GM18867 (cell line): ENCODE measurements around the gene CEP112.

Experiments used
- ATAC-seq: cut with Tn5 transposase; IDR thresholded peaks from one replicate; pipeline ENCODE4 v1.9.1; 2021; ENCODE audit warnings: mild to moderate bottlenecking, moderate library complexity; ENCODE audit not compliant: unreplicated experiment

Gene CEP112

DNA sequence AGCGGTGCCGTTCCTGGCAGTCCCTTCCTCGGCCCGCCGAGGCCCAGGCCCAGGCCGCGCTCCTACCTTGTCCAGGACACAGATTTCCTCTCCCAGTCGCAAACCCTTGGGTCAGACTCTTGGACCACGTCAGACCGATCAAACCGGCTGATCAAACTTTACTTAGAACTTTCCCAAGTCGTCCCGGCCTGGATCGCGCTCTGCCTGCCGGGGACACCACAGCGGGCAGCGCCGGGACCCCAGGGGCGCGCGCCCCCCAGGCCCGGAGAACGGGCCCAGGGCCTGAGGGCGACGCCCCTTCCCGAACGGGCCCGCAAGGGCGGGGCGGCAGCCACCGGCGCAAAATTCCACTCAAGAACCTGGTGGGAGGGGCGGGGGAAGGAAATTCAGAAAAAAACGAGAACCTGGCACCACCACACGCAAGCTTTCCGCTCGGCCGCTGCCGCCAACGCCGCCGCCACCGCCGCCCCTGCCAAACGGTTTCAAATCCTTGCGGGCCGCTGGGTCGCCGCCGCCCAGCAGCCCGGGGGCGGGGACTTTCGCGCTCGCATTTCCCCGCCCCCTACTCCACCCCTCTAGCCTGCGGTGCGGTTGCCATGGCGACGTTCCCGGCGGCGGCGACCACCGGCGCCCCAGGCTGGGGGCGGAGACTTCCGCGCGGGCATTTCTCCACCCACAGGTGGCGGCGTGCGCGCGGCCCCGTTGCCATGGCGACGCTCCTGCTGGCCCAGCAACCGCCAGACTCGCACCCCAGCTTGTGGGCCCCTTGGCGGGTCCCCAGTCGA is at the start of gene CEP112:
Gene CEP112, minus strand, starts transcription at position 541 of the 785 bp plus-strand sequence.
- peak; percentile 66 for ATAC-seq

DNA sequence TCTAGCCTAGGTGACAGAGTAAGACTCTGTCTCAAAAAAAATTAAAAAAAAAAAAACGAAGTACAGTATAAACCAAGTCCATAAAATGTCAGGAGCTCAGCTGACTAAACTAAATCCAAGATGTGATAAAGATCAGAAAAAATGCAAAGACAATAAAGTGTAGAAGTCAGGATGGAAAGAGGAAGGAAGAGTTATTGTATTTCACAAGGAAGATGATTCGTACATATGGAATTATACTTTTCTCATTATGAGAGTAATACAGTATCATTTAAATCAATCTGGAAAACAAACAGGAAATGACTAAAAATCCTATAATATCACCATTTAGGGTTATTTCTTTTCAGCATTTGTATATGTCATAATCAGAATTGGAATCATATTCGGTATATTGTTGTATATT is 48.7 kb upstream of the CEP112 start:
- no peak for ATAC-seq

DNA sequence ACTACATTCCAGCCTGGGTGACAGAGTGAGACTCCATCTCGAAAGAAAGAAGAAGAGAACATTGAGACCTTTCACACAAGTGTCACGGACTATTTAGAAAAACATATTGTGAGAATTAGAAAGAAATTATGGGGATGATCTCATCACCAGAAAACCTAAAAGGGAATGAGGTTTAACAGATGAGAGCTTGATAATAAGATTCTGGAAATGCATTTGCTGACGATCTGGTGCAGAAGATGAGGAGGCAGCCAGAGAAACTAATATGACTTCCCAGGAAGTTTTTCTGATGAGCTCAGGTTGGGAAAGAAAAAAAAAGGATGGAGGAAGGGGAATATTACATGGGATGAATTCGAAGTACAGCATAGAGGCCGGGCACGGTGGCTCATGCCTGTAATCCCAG is 48.1 kb upstream of the CEP112 start:
- no peak for ATAC-seq

DNA sequence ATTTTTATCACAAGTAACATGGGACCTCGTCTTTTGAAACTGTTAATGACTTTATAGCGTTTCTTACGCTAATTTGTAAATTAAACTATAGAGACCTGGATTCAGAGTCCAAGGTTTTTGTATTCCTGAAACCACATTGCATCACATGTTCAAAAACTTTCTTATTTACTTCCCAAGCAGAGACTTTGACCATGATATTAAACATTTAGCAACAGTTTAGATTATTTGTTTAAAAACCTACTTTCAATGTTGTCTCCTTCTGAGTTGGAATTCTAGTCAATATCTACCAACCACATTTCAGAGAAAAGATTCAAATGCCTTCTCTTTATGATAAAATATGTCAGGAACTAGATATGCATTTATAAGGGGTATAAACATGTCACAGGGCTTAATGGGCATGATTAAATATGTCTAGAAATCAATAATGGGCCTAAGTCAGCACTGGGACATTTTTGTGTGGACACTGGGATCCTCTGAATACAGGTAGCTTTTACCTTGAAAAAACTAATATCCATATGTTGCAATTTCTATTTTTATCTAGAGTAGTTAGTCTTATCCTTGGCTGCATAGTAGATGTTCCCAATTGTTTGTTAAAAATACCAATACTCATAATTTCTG is 43.6 kb upstream of the CEP112 start:
- no peak for ATAC-seq

DNA sequence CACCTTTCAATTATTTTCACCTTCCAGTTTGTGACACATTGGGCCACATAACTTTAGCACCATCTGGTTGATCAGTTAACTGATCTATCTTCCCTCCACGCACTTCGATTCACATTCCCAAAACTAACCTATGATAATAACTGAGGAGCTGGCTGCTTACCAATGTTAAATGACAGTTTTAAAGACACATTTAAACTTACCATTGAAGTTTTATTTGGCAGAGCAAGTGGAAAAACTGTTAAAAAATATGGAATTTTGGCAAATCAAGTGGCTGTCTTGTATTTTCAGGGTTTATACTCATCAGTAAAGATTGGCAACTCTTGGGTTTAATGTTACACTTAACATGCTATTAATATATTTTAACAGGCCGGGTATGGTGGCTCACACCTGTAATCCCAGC is 42.7 kb upstream of the CEP112 start:
- no peak for ATAC-seq

DNA sequence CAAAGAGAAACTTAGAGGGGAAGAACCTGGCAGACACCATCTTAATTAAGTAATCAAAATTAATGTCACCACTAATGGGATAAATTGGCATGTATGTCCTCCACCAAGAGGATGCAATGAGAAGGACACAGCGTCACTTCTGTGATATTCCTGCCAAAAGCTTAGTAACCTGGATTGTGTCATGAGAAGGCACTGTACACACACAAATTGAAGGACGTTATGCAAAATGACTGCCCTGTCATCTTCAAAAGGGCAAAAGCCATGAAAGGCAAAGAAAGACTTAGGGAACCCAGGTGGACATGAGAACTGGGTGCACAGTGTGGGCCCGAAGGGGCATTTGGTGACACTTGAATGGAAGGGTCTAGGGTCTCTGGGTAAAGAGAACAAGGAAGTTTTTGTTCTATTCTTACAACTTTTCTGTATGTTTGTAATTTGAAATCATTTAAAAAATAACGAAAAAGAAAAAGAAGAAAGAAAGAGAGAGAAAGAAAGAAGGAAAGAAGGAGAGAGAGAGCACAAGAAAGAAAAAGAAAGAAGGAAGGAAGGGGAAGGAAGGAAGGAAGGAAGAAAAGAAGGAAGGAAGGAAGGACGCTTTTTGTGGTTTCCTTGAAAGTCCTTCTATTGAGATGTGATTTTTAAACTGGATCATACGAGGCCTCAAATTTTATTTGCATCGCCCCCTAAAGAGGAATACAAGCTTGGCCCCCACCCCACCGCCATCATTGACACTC is 41.3 kb upstream of the CEP112 start:
- no peak for ATAC-seq

DNA sequence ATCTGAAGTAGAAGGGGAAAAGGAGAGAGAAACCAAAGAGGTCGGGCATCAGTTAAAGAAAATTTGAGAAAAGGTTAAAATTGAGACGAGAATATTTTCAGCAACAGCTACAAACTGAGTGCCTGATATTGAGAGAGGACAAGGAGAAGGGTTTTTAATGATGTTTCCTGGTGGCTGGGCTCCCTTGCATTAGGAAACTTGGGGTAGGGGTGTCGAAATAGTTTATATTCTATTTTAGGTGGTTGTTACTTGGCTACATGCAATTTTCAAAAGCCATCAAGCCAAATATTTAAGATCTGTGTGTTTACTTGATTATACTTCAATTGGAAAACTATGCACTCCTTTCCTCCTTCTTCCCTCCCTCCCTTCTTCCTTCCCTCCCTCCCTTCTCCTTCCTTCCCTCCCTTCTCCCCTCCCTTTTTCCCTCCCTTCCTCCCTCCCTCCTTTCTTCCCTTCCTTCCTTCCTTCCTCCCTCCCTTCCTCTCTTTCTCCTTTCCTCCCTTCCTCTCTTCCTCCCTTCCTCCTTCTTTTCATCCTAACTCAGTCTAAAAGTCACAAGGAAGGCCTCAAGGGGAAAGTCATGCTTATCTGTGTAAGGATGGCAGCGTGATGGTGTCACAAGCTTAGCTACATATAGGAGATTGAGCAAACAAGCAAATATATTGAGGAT is 39.1 kb upstream of the CEP112 start:
- no peak for ATAC-seq

DNA sequence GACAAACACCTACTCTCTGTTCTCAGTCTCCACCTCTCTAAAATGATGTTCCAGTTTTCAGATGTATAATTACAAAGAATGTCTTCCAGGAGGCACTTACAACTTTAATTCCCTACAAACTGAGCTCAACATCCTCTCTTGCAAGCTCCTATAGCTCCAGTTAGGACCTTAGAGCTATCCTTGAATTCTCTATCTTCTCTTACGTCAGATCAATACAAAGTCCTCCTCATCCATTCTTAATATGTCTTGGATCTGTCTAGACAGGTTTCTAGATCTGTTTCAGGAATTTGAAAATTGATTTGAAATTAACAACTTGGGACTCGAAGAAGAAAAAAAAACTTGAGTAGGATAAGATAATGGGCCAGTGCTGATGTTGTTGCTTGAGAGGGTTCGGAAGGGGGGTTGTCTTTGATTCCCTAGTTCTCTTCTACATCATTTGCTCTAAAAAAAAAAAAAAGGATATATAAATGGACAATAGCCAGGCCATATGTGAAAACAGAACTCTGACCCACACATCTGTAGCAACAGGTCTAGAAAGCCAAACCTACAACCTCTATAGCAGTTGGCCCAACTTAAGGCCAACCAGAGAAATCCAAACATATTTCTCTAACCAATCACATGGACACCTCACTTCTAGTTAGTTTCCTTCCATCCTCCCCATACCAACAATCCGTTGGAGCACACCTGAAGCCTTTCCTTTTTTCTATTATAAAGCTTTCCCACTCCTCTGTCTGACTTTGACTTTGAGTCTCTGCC is 38.0 kb upstream of the CEP112 start:
- no peak for ATAC-seq

DNA sequence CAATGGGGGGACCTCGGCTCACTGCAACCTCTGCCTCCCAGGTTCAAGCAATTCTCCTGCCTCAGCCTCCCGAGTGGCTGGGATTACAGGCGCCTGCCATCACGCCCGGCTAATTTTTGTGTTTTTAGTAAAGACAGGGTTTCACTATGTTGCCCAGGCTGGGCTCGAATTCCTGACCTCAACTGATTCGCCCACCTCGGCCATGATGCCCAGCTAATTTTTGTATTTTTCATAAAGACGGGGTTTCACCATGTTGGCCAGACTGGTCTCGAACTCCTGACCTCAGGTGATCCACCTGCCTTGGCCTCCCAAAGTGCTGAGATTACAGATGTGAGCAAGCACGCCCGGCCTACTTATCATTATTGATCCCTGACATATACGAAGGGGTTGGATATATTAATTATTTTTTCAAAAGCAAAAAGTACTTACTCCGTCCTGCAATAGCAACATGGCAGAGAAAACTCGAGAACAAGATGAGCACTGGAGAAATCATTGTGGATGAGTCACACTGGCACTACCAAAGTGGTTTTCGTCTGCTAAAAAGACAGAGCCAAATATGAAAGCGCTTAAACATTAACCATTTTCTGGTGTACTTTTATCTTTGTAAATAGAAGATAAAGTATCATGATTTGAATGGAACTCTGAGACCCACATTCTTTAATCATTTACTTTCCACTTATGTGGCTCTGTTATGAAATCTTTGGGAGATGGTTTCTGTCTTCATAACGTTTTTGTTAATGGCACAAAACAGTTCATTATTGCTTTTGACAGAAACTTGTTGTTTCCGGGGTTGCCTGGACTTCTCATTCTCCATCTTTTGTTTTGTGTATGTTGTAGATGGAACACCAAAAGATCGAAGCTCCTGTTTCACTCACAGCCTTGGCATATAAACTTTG is 37.2 kb upstream of the CEP112 start, which contains the start of gene APOH:
Gene APOH, minus strand, starts transcription at position 529 of the 896 bp plus-strand sequence. Its CDS starts 36 bp downstream, at position 493.
- no peak for ATAC-seq

DNA sequence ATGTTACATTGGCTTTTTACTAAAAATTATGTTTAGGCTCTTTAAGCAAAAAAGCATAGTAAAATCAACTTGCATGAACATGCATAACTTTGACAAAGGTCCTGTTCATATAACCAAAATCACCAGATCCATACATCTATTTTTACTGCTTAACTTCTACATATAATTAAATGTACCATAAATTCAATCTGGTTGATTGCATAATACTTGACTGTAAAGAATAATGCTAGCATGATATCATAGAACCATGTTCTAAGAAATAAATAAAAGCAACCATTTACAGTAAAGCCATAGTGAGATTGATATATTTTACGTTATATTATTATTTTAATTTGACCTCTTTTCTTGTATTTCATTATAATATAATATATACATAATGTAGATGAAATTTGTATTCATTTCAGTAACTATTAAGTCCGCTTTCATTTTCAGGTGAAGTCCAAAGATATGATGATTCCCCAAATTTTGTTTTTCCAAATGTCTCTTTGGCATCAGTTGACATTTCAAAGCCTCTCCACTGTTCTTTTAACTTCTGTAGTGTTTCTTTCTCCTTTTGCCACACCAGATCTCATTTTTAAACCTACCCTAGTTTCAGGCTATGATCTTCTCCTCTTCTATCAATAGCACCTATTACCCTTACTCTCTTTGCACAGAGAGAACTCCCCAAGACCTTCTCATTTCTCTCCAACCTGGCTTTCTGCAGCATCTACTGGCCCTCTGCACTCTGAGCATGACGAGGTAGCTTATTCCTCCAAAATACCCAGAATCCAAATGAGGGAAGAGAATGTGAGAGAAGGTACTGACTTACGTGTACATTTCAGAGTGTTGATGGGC is 35.5 kb upstream of the CEP112 start:
- ATAC-seq, result no peak

DNA sequence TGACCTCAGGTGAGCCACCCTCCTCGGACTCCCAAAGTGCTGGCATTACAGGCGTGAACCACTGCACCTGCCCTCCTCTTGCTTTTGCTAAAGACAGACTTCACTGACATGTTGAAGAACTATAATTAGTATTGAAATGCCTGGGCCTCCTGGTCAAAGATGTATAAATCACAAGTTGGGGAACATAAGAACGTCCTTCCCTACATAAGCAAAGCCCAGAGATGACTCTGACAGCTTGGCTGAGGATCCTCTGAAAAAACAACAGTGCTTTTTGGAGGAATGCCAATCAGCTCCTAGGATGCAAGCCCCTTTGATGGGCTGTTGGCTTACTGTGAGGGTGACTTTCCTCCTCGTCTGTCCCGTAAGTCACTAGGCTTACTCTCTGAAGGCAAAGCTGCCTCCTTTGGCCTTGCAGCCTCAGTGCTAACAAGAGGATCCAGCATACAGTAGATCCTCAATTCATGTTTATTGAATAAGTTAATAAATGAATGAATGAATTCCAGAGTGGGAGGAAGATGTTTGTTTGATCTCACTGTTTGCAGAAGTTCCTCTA is 30.9 kb upstream of the CEP112 start:
- no peak for ATAC-seq

DNA sequence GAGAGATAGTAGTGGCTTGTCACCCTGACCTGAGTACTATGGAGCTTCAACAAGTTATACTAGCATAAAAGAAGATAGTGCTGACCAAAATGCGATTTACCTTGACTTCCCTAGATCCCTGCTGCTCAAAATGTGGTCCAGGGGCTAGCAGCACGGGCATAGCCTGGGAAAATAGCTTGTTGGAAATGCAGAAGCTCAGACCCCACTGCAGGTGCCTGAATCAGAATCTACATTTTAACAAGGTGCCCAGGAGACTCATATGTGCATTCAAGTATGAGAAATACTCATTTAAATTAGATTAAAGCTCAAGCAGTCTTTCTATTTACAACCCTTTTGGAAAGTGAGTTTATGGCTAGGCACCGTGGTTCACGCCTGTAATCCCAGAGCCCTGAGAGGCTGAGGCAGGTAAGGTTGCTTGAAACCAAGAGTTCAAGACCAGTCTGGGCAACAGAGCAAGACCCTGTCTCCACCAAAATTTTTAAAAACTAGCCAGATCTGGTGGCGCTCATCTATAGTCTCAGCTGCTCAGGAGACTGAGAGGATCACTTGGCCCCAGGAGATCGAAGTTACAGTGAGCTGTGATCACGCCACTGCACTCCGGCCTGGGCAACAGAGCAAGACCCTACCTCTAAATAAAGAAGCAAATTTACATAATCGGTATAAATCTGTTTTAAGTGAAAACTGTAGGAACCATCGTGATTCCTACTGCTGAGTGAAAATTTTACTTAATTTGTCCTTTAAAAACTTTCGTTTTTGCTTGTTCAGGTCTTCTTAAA is 30.0 kb upstream of the CEP112 start:
- ATAC-seq, result no peak

DNA sequence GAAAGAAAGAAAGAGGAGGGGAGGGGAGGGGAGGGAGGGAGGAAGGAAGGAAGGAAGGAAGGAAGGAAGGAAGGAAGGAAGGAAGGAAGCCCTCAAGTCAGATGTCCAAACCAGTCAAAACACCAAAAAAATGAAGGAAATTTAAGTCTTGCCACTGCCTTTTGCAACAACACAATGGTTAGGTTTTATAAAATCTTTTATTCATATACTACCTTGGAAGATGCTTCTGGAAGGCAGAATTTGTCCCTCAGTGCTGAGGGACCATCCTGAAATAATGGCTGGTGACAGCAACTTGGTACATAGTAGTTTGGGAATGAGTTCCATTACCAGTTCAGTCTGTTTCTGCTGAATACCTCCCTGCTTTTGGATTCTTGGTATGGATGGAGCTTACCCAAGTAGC is 29.4 kb upstream of the CEP112 start:
- ATAC-seq, result no peak

DNA sequence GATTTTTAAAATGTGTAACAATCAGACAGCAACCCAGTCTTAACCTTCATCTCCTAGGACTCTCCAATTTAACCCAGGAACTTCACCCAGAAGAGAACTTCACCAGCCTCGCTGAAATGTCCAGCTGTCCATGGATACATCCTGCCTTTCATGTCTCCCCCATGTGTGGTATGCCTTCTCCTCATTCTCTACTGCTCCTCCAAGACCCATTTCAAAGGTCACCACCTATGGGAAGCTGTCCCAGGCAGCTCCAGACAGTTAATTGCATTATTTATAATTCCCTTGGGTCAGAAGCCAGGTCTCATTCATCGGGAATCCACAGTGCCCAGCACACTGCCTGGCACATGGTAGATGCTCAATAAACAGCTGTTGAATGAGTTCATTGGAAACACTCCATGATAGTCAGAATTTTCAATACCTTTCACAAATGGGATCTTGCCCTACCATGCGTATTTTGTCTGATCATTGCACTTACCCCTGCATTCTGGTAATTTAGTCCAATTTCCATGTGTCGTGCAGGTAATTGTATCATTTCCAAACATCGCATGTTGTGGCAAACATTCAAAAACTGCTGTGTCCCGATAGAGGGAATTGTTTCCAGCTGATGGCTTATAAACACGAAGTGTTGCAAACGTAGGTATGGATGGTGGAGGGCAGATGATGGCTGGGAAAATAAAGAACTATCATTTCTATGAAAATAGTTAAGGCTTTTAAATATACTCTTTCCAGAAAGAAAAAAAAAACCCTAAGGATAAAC is 28.3 kb upstream of the CEP112 start:
- ATAC-seq, result no peak

DNA sequence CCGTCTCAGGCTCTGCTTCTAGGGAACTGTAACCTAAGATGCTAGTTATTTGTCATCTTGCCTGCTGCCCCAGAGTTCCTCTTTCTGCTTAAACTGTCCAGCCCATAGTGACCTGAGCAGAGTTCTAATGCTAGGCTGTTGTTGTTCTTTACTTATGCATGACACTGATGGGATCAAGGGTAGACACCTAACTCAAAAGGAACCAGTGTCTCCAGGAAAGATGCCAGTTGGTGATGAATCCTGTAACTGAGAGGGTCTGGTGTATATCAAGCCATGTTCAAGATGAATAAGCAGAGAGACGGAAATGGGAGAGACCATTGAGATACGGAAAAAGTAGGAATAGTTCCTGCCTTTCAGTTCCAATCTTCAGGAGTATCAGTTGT is 23.6 kb upstream of the CEP112 start:
- no peak for ATAC-seq

DNA sequence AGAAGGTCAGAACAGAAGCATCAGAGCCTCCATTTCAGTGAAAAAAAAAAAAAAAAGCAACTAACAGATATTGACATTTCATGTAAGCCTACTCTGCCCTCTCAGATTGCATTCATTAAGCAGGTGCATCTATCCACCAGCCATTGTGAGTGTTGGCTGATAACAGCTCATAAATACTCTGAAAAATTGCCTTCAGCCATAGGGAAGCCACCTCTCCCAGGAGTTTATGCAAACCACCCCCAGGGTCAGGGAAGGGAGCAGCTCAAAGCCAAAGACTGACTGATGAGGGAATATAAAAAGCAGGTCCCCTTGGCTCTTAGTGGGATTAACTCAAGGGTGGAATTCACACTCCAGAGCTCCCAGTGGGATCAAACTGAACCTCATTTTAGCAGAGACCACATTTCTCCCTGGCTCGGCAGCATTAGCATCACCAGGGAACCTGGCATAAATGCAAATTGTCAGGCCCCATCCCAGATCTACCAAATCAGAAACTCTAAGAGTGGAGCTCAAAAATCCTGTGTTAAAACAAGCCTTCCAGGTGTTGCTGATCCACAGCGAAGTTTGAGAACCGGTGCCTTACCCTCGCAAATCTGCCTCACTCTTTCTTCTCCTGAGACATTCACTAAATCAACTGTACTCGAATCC is 23.1 kb upstream of the CEP112 start:
- no peak for ATAC-seq
